Measurements from ENCODE around the gene CUEDC2. TPM values are rescaled to one million over a fixed set of nuclear protein-coding genes. Genes with fewer than 3 reads are reported as not detected.

Gene CUEDC2, protein sequence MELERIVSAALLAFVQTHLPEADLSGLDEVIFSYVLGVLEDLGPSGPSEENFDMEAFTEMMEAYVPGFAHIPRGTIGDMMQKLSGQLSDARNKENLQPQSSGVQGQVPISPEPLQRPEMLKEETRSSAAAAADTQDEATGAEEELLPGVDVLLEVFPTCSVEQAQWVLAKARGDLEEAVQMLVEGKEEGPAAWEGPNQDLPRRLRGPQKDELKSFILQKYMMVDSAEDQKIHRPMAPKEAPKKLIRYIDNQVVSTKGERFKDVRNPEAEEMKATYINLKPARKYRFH
- total RNA-seq (2014; rRNA removed; shearing (Covaris generic)), result 64.5 and 81.4 TPM in 2 replicates

DNA sequence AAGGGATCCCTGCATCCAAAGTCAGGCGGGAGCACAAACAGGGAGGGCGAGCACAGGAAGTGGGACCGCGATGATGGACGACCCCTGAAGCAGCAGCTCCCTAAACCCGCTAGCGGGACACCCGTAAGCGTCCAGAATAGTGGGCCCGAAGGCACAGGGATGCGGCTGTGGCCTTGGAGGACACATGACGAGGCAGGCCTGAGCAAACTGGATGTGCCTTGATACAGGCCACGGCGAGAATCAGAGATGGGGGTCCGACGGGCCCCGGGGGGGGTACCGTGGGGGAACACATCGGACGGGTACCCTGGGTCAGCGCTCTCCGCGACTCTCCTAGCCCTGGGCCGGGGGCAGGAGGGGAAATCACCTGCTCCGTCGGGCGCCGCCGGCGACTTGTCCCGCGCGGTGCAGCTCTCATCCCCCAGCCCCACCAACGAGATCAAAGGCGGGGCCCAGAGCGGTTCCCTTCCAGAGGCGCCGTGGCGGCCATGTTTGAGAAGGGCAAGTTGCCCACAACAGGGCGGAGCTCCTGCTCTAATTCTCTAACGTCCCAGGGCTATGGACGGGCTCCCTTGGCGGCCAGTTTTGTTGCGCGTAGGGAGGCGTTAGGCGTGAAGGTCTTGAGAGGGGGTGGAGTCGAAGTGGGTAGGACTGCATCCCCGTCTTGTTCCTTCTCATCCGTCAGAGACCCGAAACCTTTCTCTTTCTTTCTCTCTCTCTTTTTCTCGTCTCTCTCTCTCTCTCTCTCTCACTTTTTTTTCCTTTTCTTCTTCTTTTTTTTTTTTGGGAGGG lies at the start of gene CUEDC2:
TSS of gene CUEDC2 (minus strand) at position 413 of the 789 bp plus-strand sequence. CDS start 7,386 bp downstream, outside the sequence.

DNA sequence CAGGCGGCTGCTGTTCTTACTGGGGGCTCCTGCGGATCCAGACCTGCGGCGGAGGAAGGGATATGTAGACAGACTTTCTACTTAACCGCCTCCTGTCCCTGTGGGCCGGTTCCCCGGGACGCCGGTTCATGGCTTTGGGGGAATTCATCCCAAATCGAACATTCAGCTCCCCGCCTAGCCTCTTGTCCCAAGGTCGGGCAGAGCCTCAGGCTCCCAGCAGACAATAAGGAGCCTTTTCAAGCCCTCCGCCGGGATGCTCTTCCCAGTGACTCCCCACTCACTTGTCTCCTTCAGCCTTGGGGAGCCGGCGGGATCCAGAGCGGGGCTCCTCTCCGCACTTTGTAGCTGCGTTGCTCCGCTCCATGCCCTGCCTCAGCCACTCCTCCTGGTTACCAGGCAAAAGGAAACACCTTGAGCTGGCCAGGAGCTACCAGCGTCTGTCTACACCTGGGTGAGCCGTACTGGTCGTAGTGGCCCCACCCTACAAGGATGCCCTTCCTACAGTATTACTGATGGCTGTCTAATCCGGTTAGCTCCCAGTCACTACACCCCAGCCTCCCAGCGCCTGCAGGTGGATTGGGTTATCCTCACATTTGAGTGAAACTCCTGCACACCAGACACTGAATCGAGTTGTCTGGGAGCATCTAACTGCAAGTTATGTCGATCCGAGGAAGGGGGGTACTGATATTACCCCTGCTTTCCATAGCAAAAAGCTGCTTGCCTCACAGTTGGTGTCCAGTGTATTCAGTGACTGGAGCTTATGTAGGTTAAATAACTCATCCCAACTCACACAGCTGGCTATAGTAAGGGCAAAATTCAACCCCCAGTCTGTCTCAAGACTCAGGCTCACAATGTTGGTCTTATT lies 19.0 kb upstream of the CUEDC2 start, which contains the start of gene C10orf95:
TSS of gene C10orf95 (minus strand) at position 439 of the 865 bp plus-strand sequence. CDS start 450 bp downstream, outside the sequence.

DNA sequence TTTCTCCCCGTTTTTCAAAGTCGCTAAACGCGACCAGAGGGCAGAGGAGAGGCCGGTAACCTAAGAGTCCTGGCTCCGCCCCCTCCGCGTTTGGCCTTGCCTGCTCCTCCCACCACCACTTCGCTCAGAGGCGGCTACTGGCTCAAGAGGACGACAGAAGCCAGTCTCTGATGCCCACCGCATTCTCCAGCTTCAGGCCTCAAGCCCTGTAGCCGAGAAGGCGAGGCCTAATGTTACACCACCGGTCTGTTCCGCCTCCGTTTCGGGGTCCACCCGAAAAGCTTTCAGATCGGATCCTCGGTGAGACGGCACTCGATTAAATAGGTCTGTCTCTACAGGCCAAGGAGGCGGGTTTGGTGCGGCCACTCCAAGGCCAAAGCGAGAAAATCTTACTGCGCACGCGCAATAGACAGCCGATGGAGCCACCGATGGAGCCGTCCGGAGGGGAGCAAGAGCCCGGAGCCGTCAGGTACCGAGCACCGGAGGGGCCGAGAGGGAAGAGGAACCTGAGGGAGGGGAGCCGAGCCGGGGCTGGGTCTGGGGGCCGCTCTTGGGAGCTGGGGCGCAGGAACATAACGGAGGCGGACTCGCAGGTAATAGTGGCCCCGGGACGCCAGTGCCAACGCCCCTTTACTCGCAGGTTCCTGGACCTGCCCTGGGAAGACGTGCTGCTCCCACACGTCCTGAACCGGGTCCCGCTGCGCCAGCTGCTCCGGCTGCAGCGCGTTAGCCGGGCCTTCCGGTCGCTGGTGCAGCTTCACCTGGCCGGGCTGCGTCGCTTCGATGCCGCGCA lies 11.5 kb downstream of the CUEDC2 start, which contains the start of gene FBXL15:
TSS of gene FBXL15 (plus strand) at position 123 of the 793 bp plus-strand sequence. CDS start at position 417, 294 bp downstream.

DNA sequence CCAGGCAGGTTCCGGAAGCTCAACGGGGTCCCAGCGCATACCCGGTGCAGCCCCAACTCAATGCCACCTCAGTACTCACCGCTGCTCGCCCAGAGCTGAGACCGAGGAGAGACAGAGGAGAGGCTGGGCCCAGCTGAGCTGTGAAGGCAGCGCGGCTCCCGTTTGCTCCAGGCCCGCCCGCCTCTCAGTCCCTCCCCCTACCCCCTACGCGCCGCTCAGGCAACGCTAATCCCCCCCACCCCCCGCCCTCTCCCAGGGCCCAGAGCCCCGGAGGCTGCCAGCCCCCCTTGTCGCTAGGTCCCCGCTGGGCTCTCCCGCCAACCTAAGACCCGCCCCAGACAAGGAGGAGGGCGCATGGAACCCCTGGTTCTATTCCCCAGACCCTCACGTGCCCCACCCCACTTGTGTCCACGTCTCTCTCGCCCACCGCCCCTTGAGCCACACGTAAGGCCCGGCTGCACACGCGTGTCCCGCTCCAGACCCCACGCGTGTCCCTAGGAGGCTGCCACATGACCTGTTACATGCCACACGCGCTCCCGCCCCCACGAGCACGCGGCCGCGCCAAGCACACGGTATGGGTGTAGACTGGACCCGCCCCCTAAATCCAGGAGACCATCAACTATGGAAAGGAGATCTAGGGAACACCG lies 13.6 kb downstream of the CUEDC2 start, which contains the start of gene PSD:
TSS of gene PSD (minus strand) at position 164 of the 647 bp plus-strand sequence. CDS start 1,747 bp downstream, outside the sequence.

DNA sequence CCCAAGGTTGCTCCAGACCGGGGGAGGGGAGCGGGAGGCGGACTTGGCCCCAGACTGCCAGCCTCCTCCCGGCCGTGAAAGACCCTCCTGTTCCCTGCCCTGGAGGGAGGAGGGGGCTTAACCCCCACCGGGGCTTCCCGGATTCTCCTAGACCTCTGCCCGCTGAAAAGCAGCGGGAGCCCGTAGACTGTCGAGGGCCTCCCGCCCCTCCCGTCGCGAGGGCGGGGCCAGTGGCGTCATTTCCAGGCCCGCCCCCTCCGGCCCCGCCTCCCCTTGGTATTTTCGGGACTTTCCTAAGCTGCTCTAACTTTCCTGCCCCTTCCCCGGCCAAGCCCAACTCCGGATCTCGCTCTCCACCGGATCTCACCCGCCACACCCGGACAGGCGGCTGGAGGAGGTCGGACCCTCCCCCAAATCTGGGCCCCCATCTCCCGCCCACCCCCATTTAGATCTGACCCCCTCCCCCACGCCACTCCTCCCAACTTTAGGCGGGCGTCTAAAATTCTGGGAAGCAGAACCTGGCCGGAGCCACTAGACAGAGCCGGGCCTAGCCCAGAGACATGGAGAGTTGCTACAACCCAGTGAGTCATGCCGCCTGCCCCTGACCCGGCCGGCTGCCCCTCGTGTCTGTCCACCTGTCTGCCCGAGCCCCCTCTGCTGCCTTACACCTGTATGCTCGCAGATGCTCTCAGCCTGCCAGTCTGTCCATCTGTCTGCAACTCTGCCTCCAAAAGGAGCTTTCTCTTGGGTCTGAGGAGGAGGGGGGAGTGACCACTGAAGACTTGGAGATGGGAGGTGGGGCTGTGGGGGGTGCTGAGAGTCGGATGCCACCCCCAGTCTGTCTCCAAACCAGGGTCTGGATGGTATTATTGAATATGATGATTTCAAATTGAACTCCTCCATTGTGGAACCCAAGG lies 36.7 kb downstream of the CUEDC2 start, which contains the start of gene NFKB2:
TSS of gene NFKB2 (plus strand) at position 306 of the 917 bp plus-strand sequence. CDS start at position 561, 255 bp downstream.

Small RNAs within 50 kb of the gene (small RNA-seq; reads per million reads assigned to genes)
- 7.4 reads per million, percentile 87 among the genes with 10 or more reads in this experiment for gene MIR146B

Other genes starting within 250 kb of the CUEDC2 start
- gene ELOVL3, start 206.3 kb downstream of the CUEDC2 start, total RNA-seq (2014; rRNA removed; shearing (Covaris generic)), result not detected in 2 replicates
- gene PITX3, start 191.1 kb downstream of the CUEDC2 start, total RNA-seq (2014; rRNA removed; shearing (Covaris generic)), result not detected in 2 replicates
- gene GBF1, start 187.0 kb downstream of the CUEDC2 start, total RNA-seq (2014; rRNA removed; shearing (Covaris generic)), result 23.5 and 26.4 TPM in 2 replicates
- gene NFKB2, start 36.9 kb downstream of the CUEDC2 start, total RNA-seq (2014; rRNA removed; shearing (Covaris generic)), result 61.8 and 73.7 TPM in 2 replicates
- gene PSD, start 13.8 kb downstream of the CUEDC2 start, total RNA-seq (2014; rRNA removed; shearing (Covaris generic)), result 0.11 and 1.0 TPM in 2 replicates
- 16.8 and 25.4 TPM in 2 replicates for gene FBXL15, start 11.7 kb downstream of the CUEDC2 start, total RNA-seq (2014; rRNA removed; shearing (Covaris generic))
- gene C10orf95, start 19.0 kb upstream of the CUEDC2 start, total RNA-seq (2014; rRNA removed; shearing (Covaris generic)), result 0.11 and 0.34 TPM in 2 replicates
- gene ACTR1A, start 70.1 kb upstream of the CUEDC2 start, total RNA-seq (2014; rRNA removed; shearing (Covaris generic)), result 70.9 and 76.0 TPM in 2 replicates
- gene SUFU, start 71.4 kb upstream of the CUEDC2 start, total RNA-seq (2014; rRNA removed; shearing (Covaris generic)), result 7.4 and 7.5 TPM in 2 replicates
- gene TRIM8, start 211.9 kb upstream of the CUEDC2 start, total RNA-seq (2014; rRNA removed; shearing (Covaris generic)), result 76.5 and 87.1 TPM in 2 replicates